Sigmoid colon (tissue), 4 donors: ENCODE results near the gene IRGM.

Experiments
- CTCF ChIP-seq, 4 experiments: fragments of 450-650 bp in 3 of 4; fragments of 200-600 bp in 1 of 4; IDR thresholded peaks; one replicate each; pipeline ENCODE4 v1.5.1; 2016 to 2019; ENCODE audit warnings: antibody characterized with exemption in 4 of 4, mild to moderate bottlenecking in 3 of 4, moderate library complexity in 2 of 4
- POLR2AphosphoS5 ChIP-seq, 4 donors: sonication (generic); formaldehyde crosslinking; IDR thresholded peaks; one replicate each; pipeline ENCODE4 v1.6.1; 2017; ENCODE audit warnings: antibody characterized with exemption in 4 of 4

GRCh38 chr5:150829744-150830143 lies 16.6 kb upstream of the IRGM start:
- TF ChIP-seq CTCF (IDR thresholded peaks at IDR 0.05) (no peak), POLR2AphosphoS5 (IDR thresholded peaks at IDR 0.05) (no peak)
